Measurements from ENCODE around the gene MCC. TPM values are rescaled to one million over a fixed set of nuclear protein-coding genes. Genes with fewer than 3 reads are reported as not detected.

MCC gene
- total and polyA plus RNA-seq, 2 of the 4 experiments (the other 2 are of a cell fraction), result 5.0 to 20.6 TPM

GRCh38 chr5:113344973-113345940, 143.0 kb downstream of the MCC start:
- Histone ChIP-seq H3K4me1 (ENCODE audit: control insufficient read depth, insufficient read depth, low read length) (no peaks in the 10 kb centered on the region), H3K23ac (ENCODE audit: low read depth, low read length) (no peak overlapping the region), H3K14ac (replicated peaks; ENCODE audit: low read depth, low read length) (no peak overlapping the region), H2AK5ac (ENCODE audit: low read depth, low read length) (no peak overlapping the region), H4K5ac (ENCODE audit: low read depth, low read length) (no peak overlapping the region), H4K8ac (ENCODE audit: low read depth in 2 of 2, low read length in 2 of 2) (peak overlapping the region in 1 of 2 experiments; percentile 19; a peak in 1 of 4 replicates), H4K91ac (ENCODE audit: insufficient read depth, low read depth, low read length) (no peak overlapping the region), H2AFZ (replicated peaks; ENCODE audit: low read length, poor library complexity) (no peak overlapping the region), H3K56ac (ENCODE audit: extremely low read depth, insufficient read depth, low read length) (no peak overlapping the region), H3K9me1 (ENCODE audit: insufficient read depth, low read length) (peaks cover 4% of the 10 kb centered on the region; the same call in 1 of the 2 replicates), H2BK20ac (ENCODE audit: low read depth, low read length) (no peak overlapping the region), H2AK9ac (replicated peaks; ENCODE audit: low read depth, low read length, poor library complexity) (no peak overlapping the region), H3K27me3 (ENCODE audit: control insufficient read depth, insufficient read depth, low read length) (no peaks in the 10 kb centered on the region), H2BK5ac (ENCODE audit: low read depth, low read length, poor library complexity, severe bottlenecking) (no peak overlapping the region), H3K4ac (ENCODE audit: low read depth, low read length) (no peak overlapping the region), H2BK15ac (ENCODE audit: low read depth, low read length) (no peak overlapping the region), H2BK120ac (ENCODE audit: low read depth, low read length) (no peak overlapping the region), H3K4me2 (ENCODE audit: low read depth, low read length) (no peak overlapping the region), H3K9me3 (ENCODE audit: control insufficient read depth, insufficient read depth, low read length) (no peaks in the 10 kb centered on the region), H3K79me1 (ENCODE audit: low read depth in 1 of 2, low read length in 2 of 2) (no peaks in the 10 kb centered on the region), H3K9ac (ENCODE audit: low read depth, low read length) (no peak overlapping the region), H3K18ac (ENCODE audit: low read depth, low read length) (no peak overlapping the region), H4K20me1 (ENCODE audit: insufficient read depth, low read length) (no peaks in the 10 kb centered on the region), H3K36me3 (ENCODE audit: control insufficient read depth, insufficient read depth, low read length) (no peaks in the 10 kb centered on the region; the same call in 1 of the 2 replicates), H3K27ac (ENCODE audit: insufficient read depth, low read length) (no peak overlapping the region), H3K4me3 (ENCODE audit: insufficient read depth, low read depth, low read length) (no peak overlapping the region)
- in situ Hi-C loops (cut with MboI; ENCODE audit: low sequenced_read_pairs), result no loop called here
- no TSS peak for BruUV-seq (replicated peaks)
- dilution Hi-C loops (cut with HindIII; ENCODE audit: low sequenced_read_pairs, unreplicated experiment), result no loop called here
- TF ChIP-seq CTCF (conservative IDR thresholded peaks at IDR 0.05; ENCODE audit: low read depth, low read length) (peak; percentile 5; the same call in 1 of the 2 replicates), CEBPB (IDR thresholded peaks at IDR 0.05; ENCODE audit: low read depth, low read length) (peak; percentile 88), MAFK (IDR thresholded peaks at IDR 0.05; ENCODE audit: low read depth, low read length) (no peak)
- CTCF ChIA-PET, result no interaction called here
- intact Hi-C loops (cut with micrococcal nuclease), result no loop called here
- DNase-seq (peak; percentile 83), ATAC-seq (ENCODE audit: low read depth) (peak; percentile 58)
- POLR2A ChIA-PET (ENCODE audit: unreplicated experiment), result no interaction called here
- WGBS, 2 experiments (ENCODE audit: extremely low coverage in 2 of 2, insufficient read length in 1 of 2), result no CpG with 5 or more reads among the region's 5 CpGs
